HTERT RPE-1 (cell line): ENCODE results near the gene ETV5.
"Not testable (repeated sequence)": the region's sequence is repeated elsewhere in the genome, so short reads cannot be mapped to it uniquely, and the experiment has no call there.

Source experiments
- in situ Hi-C: fragments of 300-500 bp; cut with MboI; formaldehyde crosslinking; loops from 4 replicates; pipeline ENCODE4 v1.14.3; 2020; ENCODE audit warnings: low sequenced_read_pairs

ETV5 gene

GRCh38 chr3:186025993-186026392, 82.9 kb downstream of the ETV5 start:
- in situ Hi-C loops, result not testable (repeated sequence)

GRCh38 chr3:186025161-186025560, 83.7 kb downstream of the ETV5 start:
- in situ Hi-C loops, result no loop called here

- in situ Hi-C loops, result no loop called here
Observed at GRCh38 chr3:186024210-186024609, 84.7 kb downstream of the ETV5 start.

- in situ Hi-C loops, result no loop called here
Observed at GRCh38 chr3:186022931-186023330, 86.0 kb downstream of the ETV5 start.

- in situ Hi-C loops, result no loop called here
Observed at GRCh38 chr3:186021673-186022362, 87.1 kb downstream of the ETV5 start.

- in situ Hi-C loops, result not testable (repeated sequence)
Observed at GRCh38 chr3:186021250-186021649, 87.6 kb downstream of the ETV5 start.

- in situ Hi-C loops, result not testable (repeated sequence)
Observed at GRCh38 chr3:186019288-186019687, 89.6 kb downstream of the ETV5 start.

- in situ Hi-C loops, result no loop called here
Observed at GRCh38 chr3:186014866-186015265, 94.0 kb downstream of the ETV5 start.

- in situ Hi-C loops, result no loop called here
Observed at GRCh38 chr3:186013312-186013711, 95.6 kb downstream of the ETV5 start.

GRCh38 chr3:186012137-186012536, 96.8 kb downstream of the ETV5 start:
- in situ Hi-C loops, result no loop called here

GRCh38 chr3:186004671-186005070, 104.2 kb downstream of the ETV5 start:
- in situ Hi-C loops, result no loop called here

GRCh38 chr3:186004209-186004608, 104.7 kb downstream of the ETV5 start:
- in situ Hi-C loops, result no loop called here

- in situ Hi-C loops, result no loop called here
Observed at GRCh38 chr3:186003610-186004009, 105.3 kb downstream of the ETV5 start.

GRCh38 chr3:186002884-186003472, 105.9 kb downstream of the ETV5 start:
- in situ Hi-C loops, result no loop called here

- in situ Hi-C loops, result no loop called here
Observed at GRCh38 chr3:186001842-186002241, 107.0 kb downstream of the ETV5 start.

- in situ Hi-C loops, result no loop called here
Observed at GRCh38 chr3:185999221-185999620, 109.7 kb downstream of the ETV5 start.

GRCh38 chr3:185998136-185998535, 110.8 kb downstream of the ETV5 start:
- in situ Hi-C loops, result no loop called here

GRCh38 chr3:185997130-185997529, 111.8 kb downstream of the ETV5 start:
- in situ Hi-C loops, result no loop called here
